ENCODE measurements around the gene KCNS1.

DNA sequence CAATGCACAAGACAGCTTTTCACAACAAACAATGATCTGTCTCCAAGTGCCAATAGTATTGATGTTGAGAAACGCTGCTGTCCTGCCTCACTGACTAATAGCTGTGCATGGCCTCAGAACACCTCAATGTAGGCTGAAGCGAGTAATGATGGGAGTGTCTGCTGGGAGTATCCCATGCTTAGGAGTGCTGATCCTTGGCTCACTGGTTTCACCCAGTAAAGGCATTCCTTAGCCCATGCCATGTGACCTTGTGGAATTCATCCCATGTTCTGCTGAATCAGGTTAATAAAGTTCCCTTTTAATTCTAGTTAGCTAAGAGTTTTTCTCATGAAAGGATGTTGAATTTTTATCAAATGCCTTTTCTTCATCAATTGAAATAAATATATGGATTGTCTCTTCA is 27.2 kb upstream of the KCNS1 start:
- TF ChIP-seq, protein P1, sequence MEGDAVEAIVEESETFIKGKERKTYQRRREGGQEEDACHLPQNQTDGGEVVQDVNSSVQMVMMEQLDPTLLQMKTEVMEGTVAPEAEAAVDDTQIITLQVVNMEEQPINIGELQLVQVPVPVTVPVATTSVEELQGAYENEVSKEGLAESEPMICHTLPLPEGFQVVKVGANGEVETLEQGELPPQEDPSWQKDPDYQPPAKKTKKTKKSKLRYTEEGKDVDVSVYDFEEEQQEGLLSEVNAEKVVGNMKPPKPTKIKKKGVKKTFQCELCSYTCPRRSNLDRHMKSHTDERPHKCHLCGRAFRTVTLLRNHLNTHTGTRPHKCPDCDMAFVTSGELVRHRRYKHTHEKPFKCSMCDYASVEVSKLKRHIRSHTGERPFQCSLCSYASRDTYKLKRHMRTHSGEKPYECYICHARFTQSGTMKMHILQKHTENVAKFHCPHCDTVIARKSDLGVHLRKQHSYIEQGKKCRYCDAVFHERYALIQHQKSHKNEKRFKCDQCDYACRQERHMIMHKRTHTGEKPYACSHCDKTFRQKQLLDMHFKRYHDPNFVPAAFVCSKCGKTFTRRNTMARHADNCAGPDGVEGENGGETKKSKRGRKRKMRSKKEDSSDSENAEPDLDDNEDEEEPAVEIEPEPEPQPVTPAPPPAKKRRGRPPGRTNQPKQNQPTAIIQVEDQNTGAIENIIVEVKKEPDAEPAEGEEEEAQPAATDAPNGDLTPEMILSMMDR (IDR thresholded peaks at IDR 0.05; ENCODE audit: insufficient read depth, low read length), result no peak
- TF ChIP-seq POLR2AphosphoS5 (IDR thresholded peaks at IDR 0.05; ENCODE audit: low read depth) (no peak), SPI1 (IDR thresholded peaks at IDR 0.05; ENCODE audit: borderline replicate concordance, low read depth) (no peak), GABPA (IDR thresholded peaks at IDR 0.05; ENCODE audit: low read depth) (no peak)
- TF ChIP-seq, protein P2, sequence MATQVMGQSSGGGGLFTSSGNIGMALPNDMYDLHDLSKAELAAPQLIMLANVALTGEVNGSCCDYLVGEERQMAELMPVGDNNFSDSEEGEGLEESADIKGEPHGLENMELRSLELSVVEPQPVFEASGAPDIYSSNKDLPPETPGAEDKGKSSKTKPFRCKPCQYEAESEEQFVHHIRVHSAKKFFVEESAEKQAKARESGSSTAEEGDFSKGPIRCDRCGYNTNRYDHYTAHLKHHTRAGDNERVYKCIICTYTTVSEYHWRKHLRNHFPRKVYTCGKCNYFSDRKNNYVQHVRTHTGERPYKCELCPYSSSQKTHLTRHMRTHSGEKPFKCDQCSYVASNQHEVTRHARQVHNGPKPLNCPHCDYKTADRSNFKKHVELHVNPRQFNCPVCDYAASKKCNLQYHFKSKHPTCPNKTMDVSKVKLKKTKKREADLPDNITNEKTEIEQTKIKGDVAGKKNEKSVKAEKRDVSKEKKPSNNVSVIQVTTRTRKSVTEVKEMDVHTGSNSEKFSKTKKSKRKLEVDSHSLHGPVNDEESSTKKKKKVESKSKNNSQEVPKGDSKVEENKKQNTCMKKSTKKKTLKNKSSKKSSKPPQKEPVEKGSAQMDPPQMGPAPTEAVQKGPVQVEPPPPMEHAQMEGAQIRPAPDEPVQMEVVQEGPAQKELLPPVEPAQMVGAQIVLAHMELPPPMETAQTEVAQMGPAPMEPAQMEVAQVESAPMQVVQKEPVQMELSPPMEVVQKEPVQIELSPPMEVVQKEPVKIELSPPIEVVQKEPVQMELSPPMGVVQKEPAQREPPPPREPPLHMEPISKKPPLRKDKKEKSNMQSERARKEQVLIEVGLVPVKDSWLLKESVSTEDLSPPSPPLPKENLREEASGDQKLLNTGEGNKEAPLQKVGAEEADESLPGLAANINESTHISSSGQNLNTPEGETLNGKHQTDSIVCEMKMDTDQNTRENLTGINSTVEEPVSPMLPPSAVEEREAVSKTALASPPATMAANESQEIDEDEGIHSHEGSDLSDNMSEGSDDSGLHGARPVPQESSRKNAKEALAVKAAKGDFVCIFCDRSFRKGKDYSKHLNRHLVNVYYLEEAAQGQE (IDR thresholded peaks at IDR 0.05; ENCODE audit: insufficient replicate concordance, low read depth), result no peak
